Fibroblast of pulmonary artery (primary cell): Measurements from ENCODE around the gene ACACA.

ENCODE experiments used
- DNase-seq: peaks from one replicate; pipeline ENCODE4 v3.0.0-alpha.2; 2010; ENCODE audit warnings: low read depth
- H3K4me3 ChIP-seq: replicated peaks from 2 replicates; pipeline ENCODE4 v1.5.1; 2011; ENCODE audit warnings: low read depth, mild to moderate bottlenecking, control low read depth, low read length, moderate library complexity
- TF ChIP-seq, protein P1 (sequence below): IDR thresholded peaks from 2 replicates; pipeline ENCODE4 v1.5.1; 2011; ENCODE audit warnings: mild to moderate bottlenecking, control low read depth, low read length, inconsistent platforms; ENCODE audit errors: missing control alignments

The ACACA gene

GRCh38 chr17:37142294-37142896, 264.2 kb downstream of the ACACA start:
- DNase-seq = peak; percentile 31
- TF ChIP-seq, protein P1, sequence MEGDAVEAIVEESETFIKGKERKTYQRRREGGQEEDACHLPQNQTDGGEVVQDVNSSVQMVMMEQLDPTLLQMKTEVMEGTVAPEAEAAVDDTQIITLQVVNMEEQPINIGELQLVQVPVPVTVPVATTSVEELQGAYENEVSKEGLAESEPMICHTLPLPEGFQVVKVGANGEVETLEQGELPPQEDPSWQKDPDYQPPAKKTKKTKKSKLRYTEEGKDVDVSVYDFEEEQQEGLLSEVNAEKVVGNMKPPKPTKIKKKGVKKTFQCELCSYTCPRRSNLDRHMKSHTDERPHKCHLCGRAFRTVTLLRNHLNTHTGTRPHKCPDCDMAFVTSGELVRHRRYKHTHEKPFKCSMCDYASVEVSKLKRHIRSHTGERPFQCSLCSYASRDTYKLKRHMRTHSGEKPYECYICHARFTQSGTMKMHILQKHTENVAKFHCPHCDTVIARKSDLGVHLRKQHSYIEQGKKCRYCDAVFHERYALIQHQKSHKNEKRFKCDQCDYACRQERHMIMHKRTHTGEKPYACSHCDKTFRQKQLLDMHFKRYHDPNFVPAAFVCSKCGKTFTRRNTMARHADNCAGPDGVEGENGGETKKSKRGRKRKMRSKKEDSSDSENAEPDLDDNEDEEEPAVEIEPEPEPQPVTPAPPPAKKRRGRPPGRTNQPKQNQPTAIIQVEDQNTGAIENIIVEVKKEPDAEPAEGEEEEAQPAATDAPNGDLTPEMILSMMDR = no peak
- H3K4me3 ChIP-seq = no peak overlapping the region

- no peak for DNase-seq
- TF ChIP-seq, protein P1 = no peak
- no peak overlapping the region for H3K4me3 ChIP-seq
These were observed 268.0 kb downstream of the ACACA start for GRCh38 chr17:37138571-37139120.

DNA sequence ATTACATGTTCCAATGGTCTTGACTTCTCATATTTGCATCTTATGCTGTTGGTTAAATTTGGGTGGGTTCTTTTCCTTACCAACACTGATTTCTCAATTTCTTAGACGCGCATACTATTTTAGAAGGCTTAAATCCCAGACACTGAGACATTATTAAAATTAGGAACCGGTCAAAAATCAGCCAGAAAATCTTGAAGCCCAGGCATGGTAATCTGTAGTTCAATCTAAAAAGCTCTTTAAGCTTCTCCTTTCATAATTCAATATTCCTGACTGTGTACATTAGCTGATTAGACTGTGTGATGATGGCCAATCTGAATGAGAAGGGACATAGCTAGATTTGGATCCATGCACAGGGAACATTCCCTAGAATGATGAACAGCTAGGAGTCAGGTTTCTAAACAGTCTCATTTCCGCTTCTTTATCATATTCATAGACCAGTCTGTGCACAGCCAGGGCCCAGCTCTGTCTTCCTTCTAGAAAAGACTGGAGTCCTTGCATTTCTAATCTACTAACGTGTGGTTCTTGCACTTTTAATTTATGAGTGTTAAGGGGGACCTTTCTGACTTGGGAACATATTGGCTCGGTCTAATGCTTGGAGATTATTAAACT, 268.6 kb downstream of the ACACA start:
- TF ChIP-seq, protein P1 = no peak
- no peak for DNase-seq
- H3K4me3 ChIP-seq = no peak overlapping the region

DNA sequence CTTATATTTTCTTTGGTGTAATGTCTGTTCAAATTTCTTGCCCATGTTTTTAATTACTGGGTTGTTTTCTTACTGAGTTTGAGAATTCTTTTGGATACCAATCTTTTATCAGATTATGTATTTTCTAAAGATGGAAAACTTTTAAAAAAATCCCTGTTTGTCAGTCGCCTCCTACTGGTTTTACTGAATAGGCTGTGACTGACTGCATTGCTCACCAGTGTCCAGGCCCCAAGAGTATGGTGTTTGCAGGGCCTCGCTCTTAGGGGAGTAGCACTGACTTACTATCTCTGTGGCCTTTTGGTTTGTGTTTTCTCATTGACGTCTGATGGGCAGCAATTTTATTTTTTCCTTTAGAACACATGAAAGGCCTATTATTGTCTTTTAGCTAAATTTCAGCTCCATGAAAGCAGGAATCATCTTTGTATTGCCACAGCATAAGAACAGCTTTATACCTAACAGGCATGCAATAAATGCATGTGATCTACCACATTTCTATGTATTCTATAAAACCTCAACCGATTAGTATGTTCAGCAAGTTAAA, 269.5 kb downstream of the ACACA start:
- no peak overlapping the region for H3K4me3 ChIP-seq
- DNase-seq = no peak
- TF ChIP-seq, protein P1 = no peak

DNA sequence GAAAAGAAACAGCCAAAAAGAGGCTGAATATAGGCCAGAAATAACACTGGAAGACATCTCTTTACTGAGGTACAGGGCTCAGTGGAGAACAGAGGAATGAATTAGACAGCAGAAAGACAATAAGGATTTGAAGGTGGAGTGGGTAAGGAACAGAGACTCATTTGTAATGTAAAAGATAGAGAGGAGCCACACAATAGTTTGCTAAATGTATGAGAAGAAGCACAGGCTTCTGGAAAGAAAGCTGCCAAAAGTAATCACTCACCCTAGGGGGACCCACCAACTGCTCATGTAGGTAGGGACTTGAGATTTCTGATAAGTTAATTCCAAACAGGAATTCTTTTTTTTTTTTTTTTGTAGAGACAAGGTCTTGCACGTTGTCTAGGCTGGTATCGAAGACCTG, 271.1 kb downstream of the ACACA start:
- no peak overlapping the region for H3K4me3 ChIP-seq
- DNase-seq = no peak
- TF ChIP-seq, protein P1 = no peak

DNA sequence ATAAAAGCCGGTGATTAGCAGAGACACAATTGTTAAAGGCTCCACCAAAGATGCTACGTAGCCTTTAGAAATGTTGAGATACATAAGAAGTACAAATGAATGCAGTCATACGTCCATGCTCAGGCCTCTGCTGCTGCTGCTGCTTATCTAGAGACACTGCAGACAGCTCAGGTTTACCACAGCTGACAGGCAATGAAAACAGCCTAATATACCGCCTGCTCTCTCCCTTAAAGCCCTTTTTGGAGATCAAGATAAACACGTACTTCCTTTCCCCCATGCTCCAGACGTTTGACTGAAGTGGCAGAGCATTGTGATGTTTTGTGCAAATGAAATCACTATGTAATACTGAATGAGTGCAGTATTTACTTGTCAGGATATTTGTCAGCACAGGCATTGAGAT, 272.6 kb downstream of the ACACA start:
- DNase-seq = no peak
- TF ChIP-seq, protein P1 = no peak
- no peak overlapping the region for H3K4me3 ChIP-seq

DNA sequence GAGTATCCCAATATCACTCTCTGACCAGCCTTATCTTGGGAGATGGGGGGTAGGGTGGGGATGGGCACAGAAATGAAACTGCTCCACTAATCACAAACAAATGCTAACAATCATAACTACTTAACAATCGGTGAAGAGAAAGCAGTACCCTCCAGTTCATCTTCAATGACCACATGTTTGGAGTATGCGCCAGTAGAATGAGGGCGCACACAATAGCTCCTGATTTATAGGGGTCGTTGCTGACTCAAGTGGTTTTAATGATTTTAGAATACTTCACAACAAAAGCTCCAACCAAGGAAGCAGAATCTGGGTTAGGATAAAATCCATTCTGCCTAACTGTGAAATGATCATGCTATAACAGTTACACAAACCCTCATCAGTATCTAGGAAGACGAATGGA, 273.5 kb downstream of the ACACA start:
- no peak overlapping the region for H3K4me3 ChIP-seq
- TF ChIP-seq, protein P1 = no peak
- no peak for DNase-seq
